Measurements from ENCODE around the gene MARCHF5.
"Not testable (repeated sequence)": the region's sequence is repeated elsewhere in the genome, so short reads cannot be mapped to it uniquely, and the experiment has no call there.

Gene MARCHF5

DNA sequence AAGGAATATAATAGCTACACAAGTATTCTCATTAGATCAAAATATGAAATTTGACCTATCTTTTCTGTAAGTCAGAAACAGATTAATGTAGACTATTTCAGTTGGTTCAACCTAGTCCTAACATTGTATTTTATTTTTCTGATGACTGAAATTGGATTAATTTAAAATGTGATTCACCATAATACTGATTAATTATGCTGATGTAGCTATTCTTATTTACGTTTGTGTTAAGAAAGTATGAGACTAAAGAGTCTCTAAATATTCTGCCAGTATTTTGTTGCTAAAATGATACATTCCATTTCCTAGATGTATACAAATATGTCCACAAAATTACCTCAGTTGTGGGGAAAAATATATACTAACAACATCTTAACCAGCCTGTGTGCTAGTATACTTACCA lies 18.3 kb downstream of the MARCHF5 start:
- H3K9ac ChIP-seq (ENCODE audit: low read depth, low read length) = no peak overlapping the region

DNA sequence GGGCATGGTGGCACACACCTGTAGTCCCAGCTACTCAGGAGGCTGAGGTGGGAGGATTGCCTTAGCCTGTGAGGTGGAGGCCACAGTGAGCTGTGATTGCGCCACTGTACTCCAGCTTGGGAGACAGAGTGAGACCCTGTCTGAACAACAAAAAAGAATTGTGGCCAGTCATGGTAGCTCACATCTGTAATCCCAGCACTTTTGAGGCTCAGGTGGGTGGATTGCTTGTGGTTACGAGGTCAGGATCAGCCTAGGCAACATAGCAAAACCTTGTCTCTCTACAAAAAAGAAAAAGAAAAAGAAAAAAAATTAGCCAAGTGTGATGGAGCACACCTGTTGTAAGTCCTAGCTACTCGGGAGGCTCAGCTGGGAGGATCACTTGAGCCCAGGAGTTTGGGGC lies 22.8 kb downstream of the MARCHF5 start:
- H3K27ac ChIP-seq (ENCODE audit: low read length) = no peak overlapping the region
- H3K4me3 ChIP-seq (ENCODE audit: low read length) = no peak overlapping the region
- no peak overlapping the region for H3K9ac ChIP-seq (ENCODE audit: low read depth, low read length)
- no peaks in the 10 kb centered on the region; the same call in 1 of the 2 replicates for H3K4me1 ChIP-seq (ENCODE audit: insufficient read depth, low read length)
- no peaks in the 10 kb centered on the region for H3K27me3 ChIP-seq (ENCODE audit: insufficient read depth, low read length)
- peaks cover 43% of the 10 kb centered on the region for H3K36me3 ChIP-seq (ENCODE audit: insufficient read depth, low read depth, low read length)
- H3K9me3 ChIP-seq (ENCODE audit: insufficient read depth, low read depth, low read length) = no peaks in the 10 kb centered on the region

More for the DNA sequence above, 18.3 kb downstream of the MARCHF5 start:
- peaks cover 26% of the 10 kb centered on the region for H3K36me3 ChIP-seq (ENCODE audit: insufficient read depth, low read depth, low read length)
- H3K9me3 ChIP-seq (ENCODE audit: insufficient read depth, low read depth, low read length) = no peaks in the 10 kb centered on the region
- no peak overlapping the region for H3K4me3 ChIP-seq (ENCODE audit: low read length)
- H3K27ac ChIP-seq (ENCODE audit: low read length) = no peak overlapping the region
- no peaks in the 10 kb centered on the region for H3K27me3 ChIP-seq (ENCODE audit: insufficient read depth, low read length)
- peaks cover 15% of the 10 kb centered on the region for H3K4me1 ChIP-seq (ENCODE audit: insufficient read depth, low read length)

DNA sequence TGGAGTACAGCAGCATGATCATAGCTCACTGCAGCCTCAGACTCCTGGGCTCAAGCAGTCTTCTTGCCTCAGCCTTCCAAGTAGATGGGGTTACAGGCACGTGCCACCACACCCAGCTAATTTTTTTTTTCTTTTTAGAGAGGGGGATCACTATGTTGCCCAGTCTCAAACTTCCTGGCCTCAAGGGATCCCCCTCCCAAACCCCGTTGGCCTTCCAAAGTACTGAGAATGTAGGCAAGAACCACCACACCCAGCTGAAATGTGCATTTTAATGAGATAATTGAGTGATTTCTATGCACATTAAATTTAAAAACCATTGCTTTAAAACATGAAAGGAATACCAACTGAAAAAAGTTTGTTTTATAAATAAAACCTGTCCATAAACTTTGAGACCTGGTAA lies 25.6 kb downstream of the MARCHF5 start:
- H3K36me3 ChIP-seq (ENCODE audit: insufficient read depth, low read depth, low read length) = peaks cover 40% of the 10 kb centered on the region
- no peak overlapping the region for H3K27ac ChIP-seq (ENCODE audit: low read length)
- H3K9ac ChIP-seq (ENCODE audit: low read depth, low read length) = no peak overlapping the region
- H3K9me3 ChIP-seq (ENCODE audit: insufficient read depth, low read depth, low read length) = no peaks in the 10 kb centered on the region
- H3K4me1 ChIP-seq (ENCODE audit: insufficient read depth, low read length) = no peaks in the 10 kb centered on the region
- no peak overlapping the region for H3K4me3 ChIP-seq (ENCODE audit: low read length)
- no peaks in the 10 kb centered on the region for H3K27me3 ChIP-seq (ENCODE audit: insufficient read depth, low read length)

DNA sequence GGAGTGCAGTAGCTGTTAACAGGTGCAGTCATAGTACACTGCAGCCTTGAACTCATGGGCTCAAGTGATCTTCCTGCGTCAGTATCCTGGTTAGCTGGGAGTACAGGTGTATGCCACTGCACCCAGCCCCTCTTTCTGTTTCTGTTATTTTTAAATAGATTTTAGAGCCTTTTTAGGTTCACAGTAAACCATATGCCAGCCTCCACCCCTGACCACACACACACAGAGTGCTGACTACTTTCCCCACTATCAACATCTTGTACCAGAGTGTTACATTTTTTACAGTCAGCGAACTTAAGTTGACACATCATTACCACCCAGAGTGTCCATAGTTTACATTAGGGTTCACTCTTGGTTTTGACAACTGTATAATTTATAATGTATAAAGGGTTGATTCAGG lies 32.1 kb downstream of the MARCHF5 start:
- H3K9me3 ChIP-seq (ENCODE audit: insufficient read depth, low read depth, low read length) = no peaks in the 10 kb centered on the region
- H3K36me3 ChIP-seq (ENCODE audit: insufficient read depth, low read depth, low read length) = peaks cover 4% of the 10 kb centered on the region; the same call in 1 of the 2 replicates
- H3K4me3 ChIP-seq (ENCODE audit: low read length) = no peak overlapping the region
- no peaks in the 10 kb centered on the region for H3K27me3 ChIP-seq (ENCODE audit: insufficient read depth, low read length)
- no peak overlapping the region for H3K9ac ChIP-seq (ENCODE audit: low read depth, low read length)
- no peak overlapping the region for H3K27ac ChIP-seq (ENCODE audit: low read length)
- peaks cover 4% of the 10 kb centered on the region for H3K4me1 ChIP-seq (ENCODE audit: insufficient read depth, low read length)

DNA sequence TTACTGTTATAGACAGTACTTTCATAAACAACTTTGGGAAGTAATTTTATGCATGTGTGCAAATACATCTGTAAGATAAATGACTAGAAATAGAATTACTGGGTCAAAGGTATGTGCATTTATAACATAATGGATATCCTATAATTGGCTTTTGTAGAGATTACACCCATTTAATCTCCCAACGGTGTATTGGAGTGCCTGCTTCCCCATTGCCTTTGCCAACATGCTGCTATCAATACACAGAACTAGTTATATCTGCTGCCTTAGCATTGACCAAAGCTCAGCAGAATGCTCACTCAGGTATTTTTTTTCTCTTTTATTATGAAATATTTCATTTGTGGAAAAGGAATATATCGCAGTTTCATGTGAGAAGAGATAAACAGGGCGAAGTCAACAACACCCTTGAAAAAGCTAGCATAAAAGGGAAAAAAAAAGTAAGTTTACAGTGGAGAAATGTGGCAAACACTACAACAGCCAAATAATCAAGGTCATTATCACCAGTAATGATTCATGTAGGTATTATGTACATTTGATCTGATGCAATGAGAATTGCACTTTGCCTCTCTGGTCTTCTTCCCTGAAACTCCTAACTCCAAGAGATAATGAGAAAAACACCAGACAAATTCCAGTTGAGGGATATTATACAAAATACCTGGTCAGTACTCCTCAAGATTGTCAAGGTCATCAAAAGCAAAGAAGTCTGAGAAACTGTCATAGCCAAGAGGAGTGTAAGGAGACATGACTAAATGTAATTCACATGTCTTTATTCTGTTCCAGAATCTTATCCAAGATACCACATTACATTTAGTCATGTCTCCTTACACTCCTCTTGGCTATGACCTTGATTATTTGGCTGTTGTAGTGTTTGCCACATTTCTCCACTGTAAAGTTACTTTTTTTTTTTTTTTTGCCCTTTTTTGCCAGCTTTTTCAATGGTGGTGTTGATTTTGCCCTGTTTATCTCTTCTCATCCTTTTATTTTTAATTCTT lies 36.8 kb downstream of the MARCHF5 start:
- Histone ChIP-seq H3K9ac (ENCODE audit: low read depth, low read length) (no peak overlapping the region), H3K4me1 (ENCODE audit: insufficient read depth, low read length) (peaks cover 23% of the 10 kb centered on the region), H3K9me3 (ENCODE audit: insufficient read depth, low read depth, low read length) (no peaks in the 10 kb centered on the region), H3K27ac (ENCODE audit: low read length) (no peak overlapping the region), H3K27me3 (ENCODE audit: insufficient read depth, low read length) (no peaks in the 10 kb centered on the region), H3K4me3 (ENCODE audit: low read length) (no peak overlapping the region), H3K36me3 (ENCODE audit: insufficient read depth, low read depth, low read length) (no peaks in the 10 kb centered on the region)

DNA sequence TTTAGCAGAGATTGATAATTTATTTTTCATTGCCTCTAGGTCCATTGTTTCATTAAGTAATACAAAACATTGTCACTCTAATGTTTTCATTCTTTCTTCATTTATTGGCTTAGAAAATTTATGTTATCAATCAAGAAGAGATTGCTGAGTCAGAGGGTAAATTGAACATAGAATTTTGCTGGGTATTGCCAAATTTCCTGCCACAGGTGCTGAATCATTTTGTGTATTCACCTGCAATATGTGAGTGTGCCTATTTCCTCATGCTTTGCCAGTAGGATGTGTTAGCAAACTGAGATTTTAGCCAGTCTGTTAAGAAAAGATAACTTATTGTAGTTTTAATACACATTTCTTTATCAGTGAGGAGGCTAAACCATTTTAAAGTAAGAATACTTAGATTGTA lies 38.0 kb downstream of the MARCHF5 start:
- Histone ChIP-seq H3K27ac (ENCODE audit: low read length) (no peak overlapping the region), H3K4me1 (ENCODE audit: insufficient read depth, low read length) (peaks cover 23% of the 10 kb centered on the region), H3K9ac (ENCODE audit: low read depth, low read length) (no peak overlapping the region), H3K27me3 (ENCODE audit: insufficient read depth, low read length) (no peaks in the 10 kb centered on the region), H3K4me3 (ENCODE audit: low read length) (no peak overlapping the region), H3K9me3 (ENCODE audit: insufficient read depth, low read depth, low read length) (no peaks in the 10 kb centered on the region), H3K36me3 (ENCODE audit: insufficient read depth, low read depth, low read length) (no peaks in the 10 kb centered on the region)

DNA sequence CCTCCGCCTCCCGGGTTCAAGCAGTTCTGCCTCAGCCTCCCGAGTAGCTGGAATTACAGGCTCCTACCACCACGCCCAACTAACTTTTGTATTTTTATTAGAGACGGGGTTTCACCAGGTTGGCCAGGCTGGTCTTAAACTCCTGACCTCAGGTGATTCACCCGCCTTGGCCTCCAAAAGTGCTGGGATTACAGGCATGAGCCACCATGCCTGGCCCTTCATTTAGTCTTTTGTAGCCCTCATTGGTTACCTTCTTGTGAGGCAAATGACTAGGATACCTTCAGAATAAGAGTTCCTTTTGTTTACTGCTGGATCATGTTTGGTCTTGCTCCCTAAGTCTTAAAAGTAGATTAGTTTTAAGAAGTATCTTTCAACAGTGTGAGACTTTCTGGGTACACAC lies 39.0 kb downstream of the MARCHF5 start:
- not testable (repeated sequence) for H3K9ac ChIP-seq (ENCODE audit: low read depth, low read length); H3K27ac ChIP-seq (ENCODE audit: low read length); H3K36me3 ChIP-seq (ENCODE audit: insufficient read depth, low read depth, low read length); H3K4me3 ChIP-seq (ENCODE audit: low read length); H3K9me3 ChIP-seq (ENCODE audit: insufficient read depth, low read depth, low read length); H3K27me3 ChIP-seq (ENCODE audit: insufficient read depth, low read length)
- H3K4me1 ChIP-seq (ENCODE audit: insufficient read depth, low read length) = peaks cover 31% of the 10 kb centered on the region

DNA sequence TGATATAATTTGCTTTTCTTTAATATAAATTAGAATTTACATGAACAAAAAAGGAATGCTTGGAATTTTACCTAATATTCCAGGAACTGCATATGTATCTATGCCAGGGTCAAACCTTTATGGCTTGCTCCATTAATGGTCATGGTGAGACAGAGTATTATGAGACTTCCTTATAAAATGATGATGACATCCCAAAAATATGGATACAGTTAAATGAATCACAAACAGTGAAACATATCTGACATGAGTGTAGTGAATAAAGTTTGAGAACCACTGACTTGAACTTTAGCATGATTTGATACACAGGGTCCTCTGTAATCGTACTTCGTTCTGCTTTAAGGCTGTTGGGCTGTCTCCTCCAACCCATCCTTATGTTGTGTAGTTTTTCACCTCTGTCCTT lies 51.8 kb downstream of the MARCHF5 start:
- Histone ChIP-seq H3K4me1 (ENCODE audit: insufficient read depth, low read length) (no peaks in the 10 kb centered on the region), H3K9ac (ENCODE audit: low read depth, low read length) (no peak overlapping the region), H3K27me3 (ENCODE audit: insufficient read depth, low read length) (no peaks in the 10 kb centered on the region), H3K27ac (ENCODE audit: low read length) (no peak overlapping the region), H3K4me3 (ENCODE audit: low read length) (no peak overlapping the region), H3K9me3 (ENCODE audit: insufficient read depth, low read depth, low read length) (no peaks in the 10 kb centered on the region), H3K36me3 (ENCODE audit: insufficient read depth, low read depth, low read length) (peaks cover 49% of the 10 kb centered on the region)

GRCh38 chr10:92345575-92345974 lies 54.6 kb downstream of the MARCHF5 start:
- not testable (repeated sequence) for H3K4me1 ChIP-seq (ENCODE audit: insufficient read depth, low read length); H3K9ac ChIP-seq (ENCODE audit: low read depth, low read length); H3K27ac ChIP-seq (ENCODE audit: low read length); H3K9me3 ChIP-seq (ENCODE audit: insufficient read depth, low read depth, low read length); H3K4me3 ChIP-seq (ENCODE audit: low read length); H3K27me3 ChIP-seq (ENCODE audit: insufficient read depth, low read length)
- H3K36me3 ChIP-seq (ENCODE audit: insufficient read depth, low read depth, low read length) = peaks cover 63% of the 10 kb centered on the region

GRCh38 chr10:92347035-92347676 lies 56.2 kb downstream of the MARCHF5 start:
- not testable (repeated sequence) for H3K4me1 ChIP-seq (ENCODE audit: insufficient read depth, low read length); H3K9me3 ChIP-seq (ENCODE audit: insufficient read depth, low read depth, low read length); H3K9ac ChIP-seq (ENCODE audit: low read depth, low read length); H3K27me3 ChIP-seq (ENCODE audit: insufficient read depth, low read length); H3K4me3 ChIP-seq (ENCODE audit: low read length); H3K27ac ChIP-seq (ENCODE audit: low read length)
- peaks cover 63% of the 10 kb centered on the region for H3K36me3 ChIP-seq (ENCODE audit: insufficient read depth, low read depth, low read length)

DNA sequence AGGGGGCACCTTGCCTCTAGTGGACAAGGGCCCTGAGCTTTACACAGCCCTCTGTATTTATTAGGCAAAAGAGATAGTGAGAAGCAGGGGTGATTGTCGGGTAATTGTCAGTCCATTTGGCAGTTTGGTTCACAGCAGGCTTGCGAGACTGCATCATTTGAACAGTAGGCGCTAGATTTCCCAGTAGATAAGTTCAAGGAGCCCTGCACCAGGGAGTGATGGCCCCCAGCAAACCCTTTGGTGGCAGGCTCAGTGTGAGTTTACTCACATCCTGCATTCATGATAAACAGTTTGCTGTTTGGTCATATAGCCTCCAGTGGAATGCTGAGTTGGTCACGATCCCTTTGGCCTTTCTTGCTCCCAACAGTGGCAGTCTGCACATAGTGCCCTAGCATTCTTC lies 59.4 kb downstream of the MARCHF5 start:
- peaks cover 21% of the 10 kb centered on the region for H3K4me1 ChIP-seq (ENCODE audit: insufficient read depth, low read length)
- no peaks in the 10 kb centered on the region for H3K9me3 ChIP-seq (ENCODE audit: insufficient read depth, low read depth, low read length)
- H3K36me3 ChIP-seq (ENCODE audit: insufficient read depth, low read depth, low read length) = peaks cover 33% of the 10 kb centered on the region
- no peak overlapping the region for H3K9ac ChIP-seq (ENCODE audit: low read depth, low read length)
- no peaks in the 10 kb centered on the region for H3K27me3 ChIP-seq (ENCODE audit: insufficient read depth, low read length)
- H3K4me3 ChIP-seq (ENCODE audit: low read length) = no peak overlapping the region
- no peak overlapping the region for H3K27ac ChIP-seq (ENCODE audit: low read length)

DNA sequence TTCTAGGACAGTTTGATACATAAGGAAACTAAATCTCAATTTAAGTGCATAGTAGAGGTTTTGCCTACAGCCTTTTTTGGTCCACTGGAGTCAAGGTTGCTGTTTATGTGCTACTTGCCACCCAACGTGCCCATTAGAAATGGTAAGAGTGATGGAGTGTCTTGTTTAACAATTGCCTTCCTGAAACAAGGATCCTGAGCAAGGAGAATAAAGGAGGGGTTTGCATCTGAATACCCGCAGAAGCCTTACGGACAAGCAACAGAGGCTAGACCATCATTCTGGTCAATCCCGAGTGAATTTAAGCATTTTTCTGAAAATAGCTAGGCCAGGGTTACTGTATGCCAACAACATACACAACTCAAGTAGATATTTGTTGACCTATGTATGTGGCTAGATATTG lies 63.6 kb downstream of the MARCHF5 start:
- Histone ChIP-seq H3K27ac (ENCODE audit: low read length) (no peak overlapping the region), H3K9me3 (ENCODE audit: insufficient read depth, low read depth, low read length) (no peaks in the 10 kb centered on the region), H3K27me3 (ENCODE audit: insufficient read depth, low read length) (no peaks in the 10 kb centered on the region), H3K4me3 (ENCODE audit: low read length) (0 out of 2 replicates have a peak overlapping the region, but pooled peaks have one; percentile 13), H3K4me1 (ENCODE audit: insufficient read depth, low read length) (peaks cover 24% of the 10 kb centered on the region), H3K36me3 (ENCODE audit: insufficient read depth, low read depth, low read length) (peaks cover 23% of the 10 kb centered on the region), H3K9ac (ENCODE audit: low read depth, low read length) (no peak overlapping the region)

Data from iPS-20b (cell line).